ENCODE results near the gene TMEM207.

TMEM207 gene

DNA sequence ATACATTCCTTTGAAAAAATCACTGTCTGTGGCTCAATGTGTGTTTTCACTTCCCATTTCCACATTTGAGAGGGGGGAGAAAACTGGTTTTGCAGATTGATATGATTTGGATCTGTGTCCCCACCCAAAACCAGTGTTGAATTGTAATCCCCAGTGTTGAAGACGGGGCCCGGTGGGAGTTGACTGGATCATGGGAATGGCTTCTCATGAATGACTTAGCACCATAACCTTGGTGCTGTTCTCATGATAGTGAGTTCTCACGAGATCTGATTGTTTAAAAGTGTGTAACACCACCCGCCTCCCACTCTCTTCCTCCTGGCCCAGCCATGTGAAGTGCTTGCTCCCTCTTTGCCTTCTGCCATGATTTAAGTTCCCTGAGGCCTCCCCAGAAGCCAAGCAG lies 16.1 kb downstream of the TMEM207 start:
- in situ Hi-C loops (cut with MboI; ENCODE audit: low sequenced_read_pairs), result loop anchor here (25.0 kb wide), 1 partner anchor 471 kb away; no protein-coding TSS in a partner anchor
- Histone ChIP-seq H3K4me1 (no peaks in the 10 kb centered on the region), H3K27me3 (ENCODE audit: low read depth) (peaks cover 7% of the 10 kb centered on the region; the same call in 1 of the 2 replicates), H3K9me3 (no peaks in the 10 kb centered on the region), H3K4me3 (no peak overlapping the region), H3K36me3 (replicated peaks) (no peaks in the 10 kb centered on the region)
- no peak for DNase-seq (ENCODE audit: low spot score in 2 of 2)

DNA sequence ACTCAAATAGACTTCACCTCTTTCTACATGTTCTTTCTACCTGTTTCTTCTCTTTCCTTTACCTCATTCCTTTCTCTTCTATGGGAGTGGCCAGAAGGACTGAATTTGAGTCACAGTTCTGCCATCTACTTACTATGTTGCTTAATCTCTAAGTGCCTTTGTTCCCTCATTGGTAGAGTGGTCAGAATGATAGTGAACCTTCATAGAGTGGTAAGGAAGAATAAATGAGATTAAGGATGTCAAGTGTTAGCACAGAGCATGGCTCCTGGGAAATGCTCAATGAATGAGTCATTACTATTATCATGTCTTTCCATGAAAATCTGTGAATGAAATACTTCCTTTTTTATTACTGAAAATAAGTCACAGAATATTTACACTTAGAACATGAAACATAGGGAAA lies 17.5 kb downstream of the TMEM207 start:
- Histone ChIP-seq H3K9me3 (no peaks in the 10 kb centered on the region), H3K4me1 (no peaks in the 10 kb centered on the region), H3K4me3 (no peak overlapping the region), H3K36me3 (replicated peaks) (no peaks in the 10 kb centered on the region), H3K27me3 (ENCODE audit: low read depth) (peaks cover 8% of the 10 kb centered on the region)
- in situ Hi-C loops (cut with MboI; ENCODE audit: low sequenced_read_pairs), result loop anchor here (25.0 kb wide), 1 partner anchor 470 kb away; no protein-coding TSS in a partner anchor
- no peak for DNase-seq (ENCODE audit: low spot score in 2 of 2)

DNA sequence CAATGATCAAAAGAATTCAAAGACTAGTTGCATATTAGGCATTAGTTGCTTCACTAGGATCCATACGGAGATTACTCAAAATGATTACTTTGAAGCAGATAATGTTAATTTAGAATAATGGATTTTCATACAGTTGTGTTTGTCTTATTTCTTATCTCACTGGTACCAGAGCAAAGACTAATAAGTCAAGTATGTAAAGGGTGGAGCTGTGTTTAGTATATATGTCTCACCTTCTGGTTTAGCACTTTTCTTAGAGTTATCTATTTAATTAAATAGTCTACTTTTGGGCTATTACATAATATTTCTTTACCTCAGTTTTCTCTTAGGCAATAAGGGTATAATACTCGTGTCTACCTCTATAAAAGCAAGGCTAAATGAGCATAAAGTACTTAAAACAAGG lies 18.8 kb downstream of the TMEM207 start:
- in situ Hi-C loops (cut with MboI; ENCODE audit: low sequenced_read_pairs), result loop anchor here (25.0 kb wide), 1 partner anchor 469 kb away; no protein-coding TSS in a partner anchor
- no peak overlapping the region for H3K4me3 ChIP-seq

DNA sequence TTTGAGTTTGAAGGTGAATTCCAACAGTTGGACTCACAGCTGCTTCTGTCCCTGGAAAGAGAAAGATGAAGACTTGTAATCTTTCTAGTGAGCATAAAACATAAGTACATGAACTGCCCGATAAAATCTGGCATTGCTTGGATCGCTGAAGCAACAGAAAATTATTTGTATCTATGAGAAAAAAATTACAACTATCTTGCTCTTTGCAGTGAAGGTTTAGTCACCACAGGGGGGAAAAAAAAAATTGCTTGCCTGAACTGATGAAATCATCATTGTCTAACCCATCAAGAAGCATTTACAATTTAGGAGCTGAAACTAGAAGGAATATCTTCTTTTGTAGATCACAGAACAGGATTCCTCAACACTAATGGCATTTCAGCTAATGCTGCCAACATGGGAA lies 20.0 kb downstream of the TMEM207 start:
- peaks cover 10% of the 10 kb centered on the region for H3K27me3 ChIP-seq (ENCODE audit: low read depth)
- no peak overlapping the region for H3K4me3 ChIP-seq
- DNase-seq (ENCODE audit: low spot score in 2 of 2), result no peak
- no peaks in the 10 kb centered on the region for H3K36me3 ChIP-seq (replicated peaks)
- in situ Hi-C loops (cut with MboI; ENCODE audit: low sequenced_read_pairs), result loop anchor here (25.0 kb wide), 1 partner anchor 467 kb away; no protein-coding TSS in a partner anchor
- no peaks in the 10 kb centered on the region for H3K9me3 ChIP-seq
- no peaks in the 10 kb centered on the region for H3K4me1 ChIP-seq

More for the DNA sequence above, 18.8 kb downstream of the TMEM207 start:
- Histone ChIP-seq H3K36me3 (replicated peaks) (no peaks in the 10 kb centered on the region), H3K27me3 (ENCODE audit: low read depth) (peaks cover 10% of the 10 kb centered on the region), H3K9me3 (no peaks in the 10 kb centered on the region), H3K4me1 (no peaks in the 10 kb centered on the region)
- no peak for DNase-seq (ENCODE audit: low spot score in 2 of 2)

DNA sequence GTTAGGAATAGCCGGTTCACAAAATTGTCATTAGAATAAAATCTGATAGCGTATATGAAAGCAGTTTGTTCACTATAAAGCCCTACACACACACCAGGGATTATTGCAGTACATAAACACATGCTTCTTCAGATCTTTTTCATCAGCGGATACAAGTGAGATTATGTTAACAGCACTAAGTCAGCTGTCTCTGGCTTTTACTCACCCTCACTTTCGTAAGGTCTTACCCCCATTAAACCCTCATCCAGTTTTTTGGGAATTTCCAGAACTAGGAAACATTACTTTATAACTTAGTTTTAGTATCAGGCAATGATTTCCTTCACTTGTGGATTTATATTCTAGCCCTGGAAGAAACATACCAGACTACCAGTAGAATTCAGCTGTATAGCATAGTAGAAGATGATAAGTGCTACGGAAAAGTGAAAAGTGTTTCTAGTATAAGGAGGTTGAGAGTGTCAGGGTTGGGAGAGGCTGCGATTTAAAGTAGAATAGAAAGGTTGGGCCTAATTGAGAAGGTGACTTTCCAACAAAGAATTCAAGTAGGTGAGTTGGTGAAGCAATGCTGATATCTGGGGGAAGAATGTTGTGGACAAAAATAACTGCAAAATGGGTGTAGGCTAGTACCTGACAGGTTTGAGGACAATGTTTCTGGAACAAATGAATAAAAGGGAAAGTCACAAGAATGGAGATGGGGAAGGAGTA lies 22.7 kb downstream of the TMEM207 start:
- no peak overlapping the region for H3K4me3 ChIP-seq
- no peaks in the 10 kb centered on the region for H3K36me3 ChIP-seq (replicated peaks)
- H3K9me3 ChIP-seq, result no peaks in the 10 kb centered on the region
- in situ Hi-C loops (cut with MboI; ENCODE audit: low sequenced_read_pairs), result loop anchor here (25.0 kb wide), 1 partner anchor 465 kb away; no protein-coding TSS in a partner anchor
- no peak for DNase-seq (ENCODE audit: low spot score in 2 of 2)
- H3K4me1 ChIP-seq, result no peaks in the 10 kb centered on the region
- peaks cover 10% of the 10 kb centered on the region for H3K27me3 ChIP-seq (ENCODE audit: low read depth)

DNA sequence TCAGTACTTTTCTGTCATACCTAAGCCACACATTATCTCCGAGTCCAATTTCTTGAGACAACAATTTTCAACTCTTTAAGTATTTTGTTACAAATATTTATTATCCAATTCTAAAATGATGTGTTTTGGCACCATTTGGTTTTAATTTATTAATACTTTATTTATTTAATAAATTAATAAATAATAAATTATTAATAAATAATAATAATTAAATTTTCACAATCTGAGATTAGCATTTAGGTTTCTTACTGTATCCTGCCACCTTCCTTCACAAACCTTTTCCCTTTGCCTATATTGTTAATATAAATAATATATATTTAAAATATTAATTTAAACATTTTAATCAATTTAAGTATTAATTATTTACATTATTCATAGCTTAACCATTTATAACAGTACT lies 23.9 kb downstream of the TMEM207 start:
- in situ Hi-C loops (cut with MboI; ENCODE audit: low sequenced_read_pairs), result loop anchor here (25.0 kb wide), 1 partner anchor 464 kb away; no protein-coding TSS in a partner anchor

DNA sequence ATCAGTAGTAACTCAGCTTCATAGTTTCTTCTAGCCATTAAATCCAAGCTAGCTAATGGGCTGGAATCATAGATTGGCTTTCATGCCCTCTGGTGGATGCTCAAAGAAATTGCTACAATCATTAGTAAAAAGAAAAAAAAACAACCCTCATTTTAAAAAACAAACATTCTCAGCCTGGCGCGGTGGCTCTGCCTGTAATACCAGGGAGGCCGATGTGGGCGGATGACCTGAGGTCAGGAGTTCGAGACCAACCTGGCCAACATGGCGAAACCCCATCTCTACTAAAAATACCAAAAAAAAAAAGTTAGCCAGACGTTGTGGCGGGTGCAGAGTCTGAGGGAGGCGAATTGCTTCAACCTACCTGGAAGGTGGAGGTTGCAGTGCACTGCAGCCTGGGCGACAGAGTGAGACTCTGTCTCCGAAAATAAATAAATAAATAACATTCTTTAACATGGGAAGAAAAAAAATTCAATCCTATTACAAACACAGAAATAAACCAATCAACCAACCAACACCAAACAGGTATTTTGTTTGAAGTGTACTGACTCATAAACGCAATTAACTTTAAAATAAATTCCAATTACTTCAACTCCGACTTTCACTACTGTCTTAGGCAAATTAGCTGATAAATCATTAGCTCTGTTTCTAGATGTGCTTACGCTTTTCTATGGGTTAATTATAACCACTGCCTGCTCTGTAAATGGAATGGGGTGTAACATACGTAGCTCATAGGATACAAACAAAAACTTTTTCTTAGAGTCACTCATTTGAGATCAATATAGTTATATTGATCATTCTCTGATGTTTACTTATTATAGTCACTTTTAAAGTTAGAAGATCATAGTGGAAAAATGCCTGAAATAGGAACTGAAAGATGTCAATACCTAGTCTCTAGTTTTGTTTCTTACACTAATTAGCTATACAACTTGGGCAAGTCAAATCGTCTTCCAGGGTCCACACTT lies 24.9 kb downstream of the TMEM207 start:
- Histone ChIP-seq H3K9me3 (no peaks in the 10 kb centered on the region), H3K4me3 (no peak overlapping the region), H3K36me3 (replicated peaks) (no peaks in the 10 kb centered on the region), H3K27me3 (ENCODE audit: low read depth) (peaks cover 8% of the 10 kb centered on the region), H3K4me1 (no peaks in the 10 kb centered on the region)
- in situ Hi-C loops (cut with MboI; ENCODE audit: low sequenced_read_pairs), result loop anchor here (25.0 kb wide), 1 partner anchor 462 kb away; no protein-coding TSS in a partner anchor
- DNase-seq (ENCODE audit: low spot score in 2 of 2), result peak; percentile 54 to 69

More for the DNA sequence above, 23.9 kb downstream of the TMEM207 start:
- Histone ChIP-seq H3K9me3 (no peaks in the 10 kb centered on the region), H3K36me3 (replicated peaks) (no peaks in the 10 kb centered on the region), H3K27me3 (ENCODE audit: low read depth) (peaks cover 10% of the 10 kb centered on the region), H3K4me1 (no peaks in the 10 kb centered on the region), H3K4me3 (no peak overlapping the region)
- DNase-seq (ENCODE audit: low spot score in 2 of 2), result no peak

DNA sequence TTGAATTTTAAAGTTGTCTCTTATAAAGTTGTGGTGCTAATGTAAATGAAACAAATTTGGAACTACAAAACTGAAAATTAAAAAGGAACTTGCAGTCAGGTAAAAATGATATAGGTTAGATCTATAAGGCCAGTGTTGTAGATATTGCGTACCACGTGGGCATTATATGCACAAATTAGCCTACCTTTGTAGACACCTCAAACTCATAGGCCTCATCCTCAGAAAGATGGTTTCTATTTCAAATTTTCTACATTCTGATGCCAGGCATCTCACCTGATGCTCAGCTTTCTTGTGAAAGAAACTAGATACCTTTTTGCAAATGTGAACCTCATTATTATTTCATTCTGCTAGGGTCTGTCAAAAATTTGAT lies 25.6 kb downstream of the TMEM207 start:
- Histone ChIP-seq H3K9me3 (no peaks in the 10 kb centered on the region), H3K4me3 (no peak overlapping the region), H3K36me3 (replicated peaks) (no peaks in the 10 kb centered on the region), H3K4me1 (no peaks in the 10 kb centered on the region), H3K27me3 (ENCODE audit: low read depth) (peaks cover 8% of the 10 kb centered on the region)
- DNase-seq (ENCODE audit: low spot score in 2 of 2), result no peak
- in situ Hi-C loops (cut with MboI; ENCODE audit: low sequenced_read_pairs), result no loop called here

DNA sequence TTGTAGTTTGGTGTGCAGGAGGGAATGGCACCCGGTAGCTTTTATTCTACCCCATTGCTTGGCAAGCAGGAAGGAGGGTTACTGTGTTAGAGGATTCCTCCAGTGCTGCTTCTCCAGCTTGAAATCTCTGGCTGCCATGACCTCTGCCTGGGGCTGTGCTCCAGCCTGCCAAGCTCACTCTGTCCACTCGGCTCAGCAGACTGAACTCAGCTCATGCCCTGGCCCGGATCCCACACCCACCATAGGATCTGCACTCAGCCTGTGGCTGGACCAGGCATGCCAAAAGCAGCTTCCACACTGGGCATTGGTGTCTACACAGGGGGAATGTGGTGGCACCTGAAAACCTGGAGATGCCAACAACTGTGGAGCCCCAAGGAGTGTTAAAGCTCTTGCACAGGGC lies 35.4 kb downstream of the TMEM207 start:
- H3K36me3 ChIP-seq (replicated peaks), result no peaks in the 10 kb centered on the region
- H3K27me3 ChIP-seq (ENCODE audit: low read depth), result no peaks in the 10 kb centered on the region
- no peaks in the 10 kb centered on the region for H3K9me3 ChIP-seq
- in situ Hi-C loops (cut with MboI; ENCODE audit: low sequenced_read_pairs), result no loop called here
- no peak overlapping the region for H3K4me3 ChIP-seq
- no peaks in the 10 kb centered on the region for H3K4me1 ChIP-seq
- no peak for DNase-seq (ENCODE audit: low spot score in 2 of 2)

DNA sequence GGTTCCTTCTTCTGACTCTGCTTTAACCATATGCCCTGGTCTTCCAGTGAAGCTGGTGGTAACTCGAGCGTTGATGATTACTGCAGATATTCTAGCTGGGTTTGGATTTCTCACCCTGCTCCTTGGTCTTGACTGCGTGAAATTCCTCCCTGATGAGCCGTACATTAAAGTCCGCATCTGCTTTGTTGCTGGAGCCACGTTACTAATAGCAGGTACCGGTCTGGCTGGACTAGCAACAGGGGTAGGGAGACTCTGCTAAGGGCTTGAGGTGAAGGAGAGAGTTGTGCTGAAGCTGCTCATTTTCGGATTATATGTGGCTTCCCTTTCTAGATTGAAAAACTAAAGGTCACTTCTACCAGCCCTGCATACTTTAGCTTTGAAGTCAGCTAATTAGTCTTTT lies 45.0 kb downstream of the TMEM207 start:
- Histone ChIP-seq H3K36me3 (replicated peaks) (no peaks in the 10 kb centered on the region), H3K9me3 (no peaks in the 10 kb centered on the region), H3K4me1 (no peaks in the 10 kb centered on the region), H3K4me3 (no peak overlapping the region), H3K27me3 (ENCODE audit: low read depth) (no peaks in the 10 kb centered on the region; the same call in 1 of the 2 replicates)
- in situ Hi-C loops (cut with MboI; ENCODE audit: low sequenced_read_pairs), result no loop called here
- no peak for DNase-seq (ENCODE audit: low spot score in 2 of 2)

DNA sequence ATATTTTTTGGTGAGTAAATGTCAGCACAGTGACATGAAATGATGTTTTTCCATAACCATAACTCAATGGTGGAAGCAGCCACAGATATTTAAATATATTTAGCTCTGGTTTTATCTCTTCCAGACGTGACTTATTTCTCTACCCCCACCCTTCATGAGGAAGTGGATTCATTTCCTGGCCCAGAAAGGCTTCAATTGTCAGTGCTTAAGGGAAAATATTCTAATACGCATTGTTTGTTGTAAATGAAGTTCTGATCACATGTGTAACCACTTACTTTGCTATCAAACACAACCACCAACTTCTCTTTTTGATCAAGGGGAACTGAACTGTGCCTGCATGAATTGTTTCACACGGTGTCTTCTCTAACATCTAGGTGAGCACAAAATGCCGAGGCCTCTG lies 47.7 kb downstream of the TMEM207 start:
- H3K27me3 ChIP-seq (ENCODE audit: low read depth), result no peaks in the 10 kb centered on the region; the same call in 1 of the 2 replicates
- no peak overlapping the region for H3K4me3 ChIP-seq
- H3K4me1 ChIP-seq, result no peaks in the 10 kb centered on the region
- DNase-seq (ENCODE audit: low spot score in 2 of 2), result no peak
- in situ Hi-C loops (cut with MboI; ENCODE audit: low sequenced_read_pairs), result no loop called here
- H3K9me3 ChIP-seq, result no peaks in the 10 kb centered on the region
- no peaks in the 10 kb centered on the region for H3K36me3 ChIP-seq (replicated peaks)

DNA sequence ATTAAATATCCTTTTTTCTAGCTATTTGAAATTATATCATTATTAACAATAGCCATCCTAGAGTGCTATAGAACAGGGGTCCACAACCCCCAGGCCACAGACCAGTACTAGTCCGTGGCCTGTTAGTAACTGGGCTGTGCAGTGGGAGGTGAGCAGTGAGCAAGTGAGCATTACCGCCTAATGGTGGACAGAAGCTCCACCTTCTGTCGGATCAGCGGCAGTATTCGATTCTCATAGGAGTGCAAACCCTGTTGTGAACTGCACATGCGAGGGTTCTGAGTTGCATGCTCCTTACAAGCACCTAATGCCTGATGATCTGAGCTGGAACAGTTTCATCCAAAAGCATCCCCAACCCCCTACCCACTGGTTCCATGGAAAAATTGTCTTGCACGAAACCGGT lies 50.0 kb downstream of the TMEM207 start:
- in situ Hi-C loops (cut with MboI; ENCODE audit: low sequenced_read_pairs), result no loop called here
- no peak overlapping the region for H3K4me3 ChIP-seq
- no peaks in the 10 kb centered on the region; the same call in 1 of the 2 replicates for H3K27me3 ChIP-seq (ENCODE audit: low read depth)
- no peaks in the 10 kb centered on the region for H3K9me3 ChIP-seq
- no peaks in the 10 kb centered on the region for H3K36me3 ChIP-seq (replicated peaks)
- DNase-seq (ENCODE audit: low spot score in 2 of 2), result no peak
- no peaks in the 10 kb centered on the region for H3K4me1 ChIP-seq

DNA sequence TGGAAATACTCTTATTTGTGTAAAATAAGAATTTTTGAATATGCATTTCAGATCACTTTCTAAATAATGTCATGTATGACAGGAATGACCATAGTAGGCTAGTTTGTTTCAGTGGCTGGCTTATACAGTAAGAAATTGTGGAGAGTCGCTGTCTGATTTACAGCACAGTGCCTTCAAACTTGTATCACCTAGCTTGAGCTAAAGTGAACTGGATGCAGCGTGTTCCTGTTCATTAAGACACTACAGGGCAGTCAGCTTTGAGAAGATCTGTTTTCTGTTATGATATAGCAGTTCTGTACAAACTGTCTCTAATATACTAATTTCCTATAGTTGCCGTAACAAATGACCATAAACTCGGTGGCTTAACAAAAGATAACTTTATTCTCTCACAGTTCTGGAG lies 51.8 kb downstream of the TMEM207 start:
- DNase-seq (ENCODE audit: low spot score in 2 of 2), result no peak
- in situ Hi-C loops (cut with MboI; ENCODE audit: low sequenced_read_pairs), result no loop called here
- no peaks in the 10 kb centered on the region for H3K9me3 ChIP-seq
- H3K27me3 ChIP-seq (ENCODE audit: low read depth), result 0 out of 2 replicates have a peak, but pooled peaks cover 2% of the 10 kb centered on the region
- H3K4me1 ChIP-seq, result no peaks in the 10 kb centered on the region
- no peaks in the 10 kb centered on the region for H3K36me3 ChIP-seq (replicated peaks)
- no peak overlapping the region for H3K4me3 ChIP-seq

DNA sequence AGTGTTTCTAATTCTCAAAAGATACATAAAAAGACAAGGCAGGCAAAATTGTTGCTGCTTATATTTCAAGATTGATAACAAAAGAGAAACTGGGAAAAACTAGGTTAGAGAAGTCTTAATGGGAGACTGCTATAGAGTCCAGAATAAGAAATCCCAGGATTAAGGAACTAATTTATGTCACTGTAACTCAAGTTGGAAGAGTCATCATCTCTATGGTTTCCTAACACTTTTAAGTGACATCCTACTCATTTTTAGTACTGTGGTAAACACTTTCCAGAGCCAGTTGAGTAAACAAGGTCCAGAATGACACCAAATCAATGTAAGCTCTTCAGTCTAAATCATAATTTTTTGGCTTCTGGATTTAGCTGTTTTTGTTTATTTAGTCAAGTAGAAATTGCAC lies 53.7 kb downstream of the TMEM207 start:
- Histone ChIP-seq H3K4me3 (no peak overlapping the region), H3K4me1 (no peaks in the 10 kb centered on the region), H3K9me3 (no peaks in the 10 kb centered on the region), H3K27me3 (ENCODE audit: low read depth) (0 out of 2 replicates have a peak, but pooled peaks cover 2% of the 10 kb centered on the region), H3K36me3 (replicated peaks) (no peaks in the 10 kb centered on the region)
- no peak for DNase-seq (ENCODE audit: low spot score in 2 of 2)
- in situ Hi-C loops (cut with MboI; ENCODE audit: low sequenced_read_pairs), result no loop called here

Data from HAP-1 (cell line).